Astrocyte of the cerebellum (primary cell): Measurements from ENCODE around the gene FLII.

Source experiments
- DNase-seq: peaks from one replicate; pipeline ENCODE4 v3.0.0-alpha.2; 2011; ENCODE audit warnings: low read depth
- H3K4me3 ChIP-seq: 2 replicates; pipeline ENCODE4 v1.5.1; 2011; ENCODE audit warnings: mild to moderate bottlenecking, low read depth, low read length, moderate library complexity
- in situ Hi-C: cut with HindIII; loops from 2 replicates; pipeline ENCODE4 v1.10.0; 2017; ENCODE audit warnings: low sequenced_read_pairs
- TF ChIP-seq, protein P1 (sequence below): IDR thresholded peaks from 2 replicates; pipeline ENCODE4 v1.5.1; 2012; ENCODE audit warnings: low read length, low read depth, moderate library complexity, mild to moderate bottlenecking; ENCODE audit errors: missing control alignments

The FLII gene

GRCh38 chr17:18280766-18281371, 22.3 kb upstream of the FLII start:
- H3K4me3 ChIP-seq = no peak overlapping the region
- TF ChIP-seq, protein P1, sequence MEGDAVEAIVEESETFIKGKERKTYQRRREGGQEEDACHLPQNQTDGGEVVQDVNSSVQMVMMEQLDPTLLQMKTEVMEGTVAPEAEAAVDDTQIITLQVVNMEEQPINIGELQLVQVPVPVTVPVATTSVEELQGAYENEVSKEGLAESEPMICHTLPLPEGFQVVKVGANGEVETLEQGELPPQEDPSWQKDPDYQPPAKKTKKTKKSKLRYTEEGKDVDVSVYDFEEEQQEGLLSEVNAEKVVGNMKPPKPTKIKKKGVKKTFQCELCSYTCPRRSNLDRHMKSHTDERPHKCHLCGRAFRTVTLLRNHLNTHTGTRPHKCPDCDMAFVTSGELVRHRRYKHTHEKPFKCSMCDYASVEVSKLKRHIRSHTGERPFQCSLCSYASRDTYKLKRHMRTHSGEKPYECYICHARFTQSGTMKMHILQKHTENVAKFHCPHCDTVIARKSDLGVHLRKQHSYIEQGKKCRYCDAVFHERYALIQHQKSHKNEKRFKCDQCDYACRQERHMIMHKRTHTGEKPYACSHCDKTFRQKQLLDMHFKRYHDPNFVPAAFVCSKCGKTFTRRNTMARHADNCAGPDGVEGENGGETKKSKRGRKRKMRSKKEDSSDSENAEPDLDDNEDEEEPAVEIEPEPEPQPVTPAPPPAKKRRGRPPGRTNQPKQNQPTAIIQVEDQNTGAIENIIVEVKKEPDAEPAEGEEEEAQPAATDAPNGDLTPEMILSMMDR = no peak
- in situ Hi-C loops = no loop called here
- DNase-seq = no peak

DNA sequence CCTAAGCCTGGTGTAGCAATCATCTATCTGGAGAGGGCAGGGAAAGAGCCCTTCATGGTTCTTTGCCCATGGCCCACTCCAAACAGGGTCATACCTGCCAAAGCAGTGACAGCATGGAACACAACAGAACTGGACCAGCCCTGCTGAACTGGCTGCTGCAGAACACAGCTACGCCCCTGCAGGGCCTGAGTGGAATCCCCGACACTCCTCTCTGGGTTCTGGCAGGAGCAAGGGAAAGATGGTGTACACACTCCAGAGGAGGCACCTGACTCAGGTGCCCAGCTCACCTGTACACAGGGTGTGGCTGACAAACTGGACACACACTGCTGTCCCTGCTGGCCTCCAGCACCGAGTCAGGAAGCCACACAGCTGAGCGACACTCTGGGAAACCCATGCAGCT, 21.7 kb upstream of the FLII start:
- no peak overlapping the region for H3K4me3 ChIP-seq
- TF ChIP-seq, protein P1 = no peak
- in situ Hi-C loops = no loop called here
- no peak for DNase-seq

- TF ChIP-seq, protein P1 = no peak
- DNase-seq = no peak
- in situ Hi-C loops = no loop called here
- H3K4me3 ChIP-seq = no peak overlapping the region
Measured at GRCh38 chr17:18278867-18279266, 20.3 kb upstream of the FLII start.

GRCh38 chr17:18277076-18277475, 18.5 kb upstream of the FLII start:
- in situ Hi-C loops = no loop called here
- TF ChIP-seq, protein P1 = no peak
- no peak overlapping the region for H3K4me3 ChIP-seq
- no peak for DNase-seq

DNA sequence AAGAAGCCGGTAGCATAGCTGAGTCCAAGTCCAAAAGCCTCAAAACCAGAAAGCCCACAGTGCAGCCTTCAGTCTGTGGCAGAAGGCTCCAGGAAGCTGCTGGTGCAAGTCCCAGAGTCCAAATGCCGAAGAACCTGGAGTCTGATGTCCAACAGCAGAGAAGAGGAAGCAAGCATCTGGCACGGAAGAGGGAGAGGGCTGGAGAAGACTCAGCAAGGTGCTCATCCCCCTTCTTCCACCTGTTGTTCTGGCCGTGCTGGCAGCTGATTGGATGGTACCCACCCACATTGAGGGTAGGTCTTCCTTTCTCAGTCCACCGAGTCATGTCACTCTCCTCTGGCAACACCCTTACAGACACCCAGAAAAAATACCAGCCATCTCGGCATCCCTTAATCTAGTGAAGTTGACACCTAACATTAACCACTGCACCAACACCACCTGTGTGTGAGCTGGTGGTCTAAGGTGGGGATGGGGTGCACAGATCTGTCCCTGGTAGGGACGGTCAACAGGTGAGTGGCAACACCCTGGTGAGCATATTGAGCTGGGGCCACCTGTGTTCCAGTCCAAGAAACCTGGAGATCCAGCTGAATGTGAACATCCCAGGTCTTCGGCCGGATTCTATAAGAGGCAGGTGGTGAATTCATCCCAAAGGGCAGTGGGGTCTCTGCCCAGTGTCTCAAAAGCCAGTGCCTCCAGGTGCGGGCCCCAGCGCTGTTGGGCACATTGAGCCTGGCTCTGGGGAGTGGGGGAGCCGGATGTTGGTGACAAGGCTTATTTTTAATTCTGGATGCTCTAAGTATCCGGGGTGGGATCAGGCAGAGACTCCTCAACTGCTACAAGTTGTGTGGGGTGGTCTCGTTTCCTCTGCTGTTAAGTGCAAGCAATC, 11.8 kb upstream of the FLII start:
- no peak for DNase-seq
- in situ Hi-C loops = no loop called here
- no peak overlapping the region for H3K4me3 ChIP-seq
- TF ChIP-seq, protein P1 = no peak

DNA sequence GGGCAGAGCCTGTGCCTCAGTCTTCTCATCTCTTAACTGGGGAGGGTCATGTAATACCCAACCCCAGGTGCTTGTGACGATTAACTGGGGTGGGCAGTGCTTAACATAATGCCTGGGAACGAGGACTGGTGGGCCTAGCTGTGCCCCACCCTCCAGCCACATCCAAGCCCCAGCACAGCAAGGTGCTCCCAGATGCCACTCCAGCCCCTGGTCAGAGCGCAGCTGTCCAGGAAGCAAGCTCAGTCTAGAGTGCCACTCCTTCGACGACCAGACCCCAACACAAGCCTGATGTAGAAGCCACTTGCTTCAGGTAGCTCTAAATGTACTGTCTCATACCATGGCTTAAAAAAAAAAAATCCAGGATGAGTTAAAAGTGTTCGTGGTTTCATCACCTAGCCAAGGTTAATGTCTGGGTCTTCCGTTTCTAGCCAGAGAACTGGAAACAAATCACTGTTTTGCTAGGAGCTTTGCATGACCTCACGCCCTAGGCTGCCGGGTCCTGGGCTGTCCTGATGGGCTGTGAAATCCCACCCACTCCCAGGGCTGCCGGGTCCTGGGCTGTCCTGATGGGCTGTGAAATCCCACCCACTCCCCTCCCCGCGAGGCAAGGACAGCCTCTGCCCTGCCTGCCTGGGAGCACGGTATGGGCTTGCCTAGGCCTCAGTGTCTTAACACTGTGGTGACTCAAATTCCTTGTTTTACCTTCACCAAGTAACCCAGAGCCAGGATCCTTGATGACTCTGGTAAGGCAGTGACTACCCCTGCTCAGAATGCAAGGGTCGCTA, 9.6 kb upstream of the FLII start:
- no peak overlapping the region for H3K4me3 ChIP-seq
- no peak for DNase-seq
- TF ChIP-seq, protein P1 = no peak
- in situ Hi-C loops = no loop called here
